Measurements from ENCODE around the gene CCDC28B. TPM values are rescaled to one million over a fixed set of nuclear protein-coding genes. Genes with fewer than 3 reads are reported as not detected.

CCDC28B gene
- total and polyA plus RNA-seq, 2 of the 13 experiments (the other 11 are each of a cell fraction or from before 2014, with no cell fraction given): 2.6 to 3.5 TPM

GRCh38 chr1:32179443-32180185, 20.8 kb upstream of the CCDC28B start, which contains the start of gene TXLNA (continued):
- 0 out of 2 replicates have a peak, but pooled peaks have one; percentile 16 for TF ChIP-seq ZSCAN5A (CRISPR knock-in tag; IDR thresholded peaks at IDR 0.05; ENCODE audit: borderline replicate concordance)
- TF ChIP-seq SATB2 (CRISPR knock-in tag; IDR thresholded peaks at IDR 0.05): 0 out of 2 replicates have a peak, but pooled peaks have one; percentile 56
- TF ChIP-seq NCOA1 (CRISPR knock-in tag; IDR thresholded peaks at IDR 0.05): no peak; the same call in 1 of the 2 replicates
- TF ChIP-seq ATRX (CRISPR knock-in tag; IDR thresholded peaks at IDR 0.05; ENCODE audit: borderline replicate concordance): no peak
- no peak; the same call in 1 of the 2 replicates for TF ChIP-seq HNF1B (CRISPR knock-in tag; IDR thresholded peaks at IDR 0.05)
- TF ChIP-seq ZSCAN20 (CRISPR knock-in tag; IDR thresholded peaks at IDR 0.05; ENCODE audit: borderline replicate concordance): no peak; the same call in 1 of the 2 replicates
- TF ChIP-seq RXRB (CRISPR knock-in tag; IDR thresholded peaks at IDR 0.05; ENCODE audit: borderline replicate concordance): no peak; the same call in none of the 2 replicates
- 0 out of 2 replicates have a peak, but pooled peaks have one; percentile 39 for TF ChIP-seq ZNF800 (CRISPR knock-in tag; IDR thresholded peaks at IDR 0.05)
- TF ChIP-seq ESRRA (CRISPR knock-in tag; IDR thresholded peaks at IDR 0.05; ENCODE audit: low read depth): peak; percentile 50; the same call in 1 of the 2 replicates
- no peak for TF ChIP-seq SIX4 (CRISPR knock-in tag; IDR thresholded peaks at IDR 0.05)
- TF ChIP-seq SOX6 (IDR thresholded peaks at IDR 0.05): no peak
- TF ChIP-seq SOX6 (CRISPR knock-in tag; IDR thresholded peaks at IDR 0.05): peak; percentile 57
- peak; percentile 18; the same call in 1 of the 2 replicates for TF ChIP-seq RARA (CRISPR knock-in tag; IDR thresholded peaks at IDR 0.05)
- TF ChIP-seq RARG (CRISPR knock-in tag; IDR thresholded peaks at IDR 0.05; ENCODE audit: low read depth): 0 out of 2 replicates have a peak, but pooled peaks have one; percentile 51
- TF ChIP-seq NFE2 (CRISPR knock-in tag; IDR thresholded peaks at IDR 0.05): no peak
- peak; percentile 96 for TF ChIP-seq HOXA9 (CRISPR knock-in tag; IDR thresholded peaks at IDR 0.05; ENCODE audit: borderline replicate concordance)
- TF ChIP-seq ZNF841 (CRISPR knock-in tag; IDR thresholded peaks at IDR 0.05; ENCODE audit: borderline replicate concordance): peak; percentile 96
- no peak for TF ChIP-seq ZNF75D (CRISPR knock-in tag; IDR thresholded peaks at IDR 0.05; ENCODE audit: borderline replicate concordance)
- no peak for TF ChIP-seq RBM22 (optimal IDR thresholded peaks at IDR 0.05; ENCODE audit: low read length)
- TF ChIP-seq TRIM24 (CRISPR knock-in tag; IDR thresholded peaks at IDR 0.05): no peak
- peak; percentile 33; the same call in 1 of the 2 replicates for TF ChIP-seq ZHX1 (CRISPR knock-in tag; IDR thresholded peaks at IDR 0.05; ENCODE audit: low read depth)
- TF ChIP-seq SNAI1 (CRISPR knock-in tag; IDR thresholded peaks at IDR 0.05; ENCODE audit: borderline replicate concordance): 0 out of 2 replicates have a peak, but pooled peaks have one; percentile 41
